NCI-H2196 (cell line): ENCODE measurements around the gene BRS3.
"Not testable (repeated sequence)": the region's sequence is repeated elsewhere in the genome, so short reads cannot be mapped to it uniquely, and the experiment has no call there.

Source experiments
- DNase-seq: peaks from one replicate; lab custom pipeline; 2025; ENCODE audit not compliant: unreplicated experiment; lab: John Stamatoyannopoulos, UW

The BRS3 gene

DNA sequence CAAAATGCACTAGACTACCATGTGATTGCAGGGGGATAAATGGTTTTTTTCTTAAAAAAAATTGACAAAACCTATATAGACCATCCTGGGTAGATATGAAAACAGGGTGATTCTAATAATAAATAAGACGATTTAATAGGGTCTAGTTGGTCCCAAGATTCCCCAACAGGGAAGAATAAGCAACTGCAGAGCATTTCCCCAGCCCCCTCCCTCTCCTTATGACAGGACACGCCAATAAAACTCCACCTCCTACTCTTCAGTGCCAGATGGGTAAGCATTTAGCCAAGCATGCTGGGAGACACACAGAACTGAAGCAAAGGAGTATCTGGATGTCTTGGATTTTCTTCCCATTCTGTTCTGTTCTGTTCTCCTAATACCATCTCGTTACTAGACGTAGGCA, at the start of gene BRS3:
Gene BRS3 (plus strand): TSS at position 301 of the 400 bp plus-strand sequence. CDS start 168 bp downstream, outside the sequence.
- DNase-seq, result no peak

DNA sequence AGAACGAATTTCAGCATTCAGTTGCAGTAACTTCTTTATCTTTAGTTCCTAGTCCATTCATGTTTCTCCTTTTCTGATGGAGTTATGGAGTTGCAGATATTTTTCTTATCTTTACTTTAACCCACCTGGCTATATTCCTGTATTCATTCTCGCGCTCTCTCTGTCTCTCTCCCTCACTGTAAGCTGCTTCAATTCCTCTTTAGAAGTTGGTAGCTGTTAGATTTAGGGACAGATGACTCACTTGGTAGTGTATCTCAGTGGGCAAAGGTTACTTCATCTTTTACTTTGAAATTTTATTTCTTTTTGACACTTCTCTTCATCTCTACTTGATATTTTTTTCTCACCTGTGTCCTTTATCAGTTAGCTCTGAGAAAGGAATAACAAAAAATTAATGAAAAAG, 49.6 kb upstream of the BRS3 start:
- DNase-seq, result no peak

DNA sequence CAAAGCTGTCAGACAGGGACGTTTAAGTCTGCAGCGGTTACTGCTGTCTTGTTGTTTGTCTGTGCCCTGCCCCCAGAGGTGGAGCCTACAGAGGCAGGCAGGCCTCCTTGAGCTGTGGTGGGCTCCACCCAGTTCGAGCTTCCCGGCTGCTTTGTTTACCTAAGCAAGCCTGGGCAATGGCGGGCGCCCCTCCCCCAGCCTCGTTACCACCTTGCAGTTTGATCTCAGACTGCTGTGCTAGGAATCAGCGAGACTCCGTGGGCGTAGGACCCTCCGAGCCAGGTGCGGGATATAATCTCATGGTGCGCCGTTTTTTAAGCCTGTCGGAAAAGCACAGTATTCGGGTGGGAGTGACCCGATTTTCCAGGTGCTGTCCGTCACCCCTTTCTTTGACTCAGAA, 42.1 kb upstream of the BRS3 start:
- not testable (repeated sequence) for DNase-seq

DNA sequence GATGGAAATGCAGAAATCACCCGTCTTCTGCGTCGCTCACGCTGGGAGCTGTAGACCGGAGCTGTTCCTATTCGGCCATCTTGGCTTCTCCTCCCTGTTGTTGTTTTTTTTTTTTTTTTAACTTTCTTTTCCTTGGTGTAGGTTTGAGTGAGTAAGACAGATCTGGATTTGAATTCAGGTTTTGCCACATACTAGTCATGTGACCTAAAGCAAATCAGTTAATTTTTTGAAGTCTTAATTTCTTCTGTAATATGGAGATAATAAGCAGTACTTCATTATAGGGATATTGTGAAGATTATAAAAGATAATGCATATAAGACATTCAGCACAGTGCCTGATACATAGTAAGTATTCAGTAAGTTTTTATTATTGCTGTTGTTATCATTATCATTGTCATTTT, 41.5 kb upstream of the BRS3 start:
- DNase-seq, result no peak

DNA sequence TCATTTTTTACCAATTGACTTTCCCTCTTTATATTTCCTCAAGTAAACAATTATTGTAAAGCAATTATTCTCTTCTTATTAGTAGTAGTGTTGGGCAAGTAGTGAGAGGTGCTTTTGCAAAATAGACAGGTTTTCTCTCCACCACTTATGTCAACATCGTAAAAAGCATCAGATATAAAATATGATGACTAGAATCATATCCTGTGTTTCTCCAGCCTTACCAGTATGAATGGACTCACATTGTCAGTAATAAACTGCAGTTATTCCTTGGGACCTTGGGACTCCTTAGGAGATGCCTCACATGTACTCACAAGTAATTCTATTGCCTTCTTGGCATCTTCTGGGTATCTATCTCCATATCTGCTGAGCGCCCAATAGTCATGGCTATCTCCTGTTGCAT, 40.4 kb upstream of the BRS3 start:
- no peak for DNase-seq

DNA sequence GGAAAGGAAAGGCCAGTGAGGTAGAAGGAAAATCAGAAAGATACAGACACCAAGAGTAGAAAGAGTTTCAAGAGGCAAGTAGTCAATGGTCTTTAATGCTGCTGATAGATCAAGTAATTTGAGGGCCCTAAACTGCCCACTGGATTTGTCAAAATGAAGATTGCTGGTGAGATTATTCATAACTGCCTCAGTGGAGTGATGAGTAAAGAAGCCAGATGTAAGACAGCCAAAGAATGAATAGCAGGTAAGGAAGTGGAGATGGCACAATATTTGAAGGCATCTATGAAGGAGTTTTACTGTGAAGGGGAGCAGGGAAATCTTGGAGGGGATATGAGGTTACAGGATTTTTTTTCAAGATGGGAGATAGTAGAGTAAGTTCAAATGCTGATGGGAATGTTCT, 39.8 kb upstream of the BRS3 start:
- no peak for DNase-seq

DNA sequence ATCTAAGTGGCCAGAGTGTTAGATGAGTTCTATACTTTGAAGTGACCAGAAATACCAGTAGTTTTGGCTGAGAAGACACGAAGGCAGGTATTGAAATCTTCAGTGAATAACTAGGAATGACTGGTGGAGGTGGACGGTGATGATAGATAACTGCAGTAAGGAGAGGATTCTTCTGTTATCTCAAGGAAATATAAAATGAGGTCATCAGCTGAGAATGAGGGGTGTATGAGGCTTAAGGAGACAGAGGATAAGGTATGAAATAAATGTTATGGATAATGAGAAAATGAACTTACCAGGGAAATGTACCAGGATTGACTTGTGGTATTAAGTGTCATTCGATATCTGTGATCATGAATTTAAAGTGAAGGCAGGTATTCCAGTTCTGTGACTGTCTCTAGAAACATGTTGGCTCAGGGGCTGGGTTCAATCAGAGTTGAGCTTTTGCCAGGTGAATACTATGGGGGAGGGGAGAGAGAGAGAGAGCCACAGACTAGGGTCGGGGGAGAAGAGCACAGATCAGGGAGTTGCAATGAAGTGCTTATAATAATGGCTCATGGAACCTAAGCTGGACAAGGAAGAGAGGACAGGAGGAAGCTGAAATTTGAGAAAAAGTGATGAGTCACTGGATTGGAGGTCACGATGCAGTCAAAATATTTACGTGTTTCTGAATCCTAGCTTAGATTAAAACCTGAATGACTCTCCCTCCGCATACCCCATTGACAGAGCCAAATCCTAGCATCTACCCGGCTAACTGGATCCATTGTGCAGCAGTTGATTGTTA, 37.5 kb upstream of the BRS3 start:
- DNase-seq, result no peak

DNA sequence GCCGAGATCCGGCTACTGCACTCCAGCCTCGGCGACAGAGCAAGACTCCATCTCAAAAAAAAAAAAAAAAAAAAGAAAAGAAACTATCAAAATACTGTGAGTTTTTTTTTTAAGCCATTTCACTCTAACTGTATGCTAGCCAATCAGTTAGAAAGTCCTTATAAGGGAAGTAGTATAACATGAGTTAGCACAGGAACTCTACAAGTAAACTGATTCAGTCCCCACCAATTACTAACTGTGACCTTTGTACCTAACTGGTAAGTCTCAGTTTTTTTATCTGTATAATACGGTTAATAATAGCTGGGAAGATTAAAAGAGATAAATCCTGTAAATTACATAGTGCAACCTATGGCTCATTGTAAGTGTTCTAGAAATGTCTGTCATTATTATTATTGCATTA, 35.1 kb upstream of the BRS3 start:
- DNase-seq, result no peak

DNA sequence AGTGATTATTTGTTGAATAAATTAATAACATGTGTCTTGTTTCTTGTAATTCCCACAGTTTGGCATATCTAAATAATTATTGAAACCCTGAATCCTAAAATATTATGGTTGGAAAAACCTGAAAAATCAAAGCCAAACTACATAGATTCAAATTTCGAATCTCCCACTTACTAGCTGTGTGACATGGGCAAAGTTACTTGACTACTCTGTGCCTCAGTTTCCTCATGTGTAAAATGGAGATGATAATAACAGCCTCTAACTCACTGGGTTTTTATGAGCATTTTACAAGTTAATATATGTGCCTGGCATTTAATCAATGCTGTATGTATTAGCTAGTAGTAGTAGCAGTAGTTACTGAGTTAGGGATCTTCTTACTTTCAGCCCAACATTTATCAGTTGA, 34.6 kb upstream of the BRS3 start:
- DNase-seq, result no peak

DNA sequence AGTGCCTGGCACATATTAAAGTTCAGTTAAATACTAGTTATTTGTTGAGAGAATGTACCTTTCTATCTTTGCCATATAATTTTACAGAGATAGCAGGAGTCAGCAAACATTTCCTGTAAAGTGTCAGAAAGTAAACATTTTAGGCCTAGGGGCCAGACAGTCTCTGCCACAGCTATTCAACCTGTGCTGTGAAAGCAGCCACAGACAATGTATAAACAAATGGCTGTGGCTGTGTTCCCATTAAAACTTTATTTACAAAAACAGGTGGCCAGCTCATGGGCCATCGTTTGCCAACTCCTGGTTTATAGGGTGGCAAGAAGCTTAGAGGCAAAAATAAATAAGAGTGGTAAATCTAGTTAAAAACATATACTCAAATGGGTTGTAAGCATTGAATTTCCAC, 34.0 kb upstream of the BRS3 start:
- DNase-seq, result peak; percentile 20

DNA sequence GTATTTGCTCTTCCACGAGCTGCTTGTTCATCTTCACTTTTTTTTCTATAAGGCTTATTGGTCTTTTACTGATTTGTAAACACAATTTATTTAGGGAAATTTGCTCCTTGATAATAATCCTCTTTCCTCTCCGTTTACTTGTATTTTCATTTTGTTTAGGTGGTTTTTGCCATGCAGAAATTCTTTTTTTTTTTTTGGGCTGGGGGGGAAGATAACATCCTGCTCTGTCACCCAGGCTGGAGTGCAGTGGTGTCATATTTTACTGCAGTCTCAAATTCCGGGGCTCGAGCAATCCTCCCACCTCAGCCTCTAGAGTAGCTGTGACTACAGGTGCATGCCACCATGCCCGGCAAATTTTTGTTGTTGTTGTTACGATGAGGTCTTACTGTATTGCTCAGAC, 31.6 kb upstream of the BRS3 start:
- no peak for DNase-seq

DNA sequence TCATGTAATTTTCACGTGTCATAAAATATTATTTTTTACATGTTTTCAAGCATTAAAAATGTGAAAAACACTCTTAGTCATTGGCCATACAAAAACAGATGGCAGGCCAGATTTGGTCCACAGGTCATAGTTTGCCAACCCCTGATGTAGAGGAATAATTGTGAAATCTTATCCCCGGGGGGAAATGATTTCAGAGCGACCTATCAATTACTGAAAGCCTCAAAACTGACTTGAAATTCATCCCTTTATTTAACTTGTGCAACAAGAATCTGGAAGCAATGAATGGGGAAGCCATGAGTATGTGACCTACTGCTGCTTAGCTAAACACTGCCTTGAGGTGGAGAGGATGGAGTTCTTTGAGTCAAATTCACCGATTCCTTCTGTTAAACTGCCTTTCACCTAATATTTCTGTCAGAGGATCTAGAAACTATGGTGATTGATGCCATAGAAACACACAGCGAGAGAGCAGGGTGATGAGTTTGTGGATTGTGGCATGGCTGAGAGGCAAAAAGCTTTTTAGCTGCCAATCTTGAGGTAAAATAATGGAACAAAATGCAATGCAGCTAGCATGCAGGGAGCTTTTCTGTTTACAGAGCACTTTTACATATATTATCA, 30.3 kb upstream of the BRS3 start:
- no peak for DNase-seq

DNA sequence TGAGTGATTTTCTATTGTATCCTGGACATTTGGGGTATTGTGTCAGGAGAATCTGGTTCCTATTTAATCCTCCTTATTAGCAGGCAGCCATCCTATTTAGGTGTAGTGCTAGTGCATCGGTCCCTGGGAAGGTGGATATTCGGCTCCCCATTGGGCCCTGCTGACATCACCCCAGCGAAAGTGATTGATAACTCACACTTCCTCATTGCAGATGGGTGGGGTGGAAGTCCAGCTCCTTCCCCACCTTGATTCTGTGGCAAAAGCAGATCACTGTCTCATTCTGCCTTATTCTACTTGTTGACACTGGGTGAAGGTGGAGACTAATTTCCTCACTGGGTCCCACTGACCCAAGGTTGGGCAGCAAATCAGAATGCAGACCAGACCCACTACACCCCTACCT, 23.2 kb upstream of the BRS3 start:
- no peak for DNase-seq

DNA sequence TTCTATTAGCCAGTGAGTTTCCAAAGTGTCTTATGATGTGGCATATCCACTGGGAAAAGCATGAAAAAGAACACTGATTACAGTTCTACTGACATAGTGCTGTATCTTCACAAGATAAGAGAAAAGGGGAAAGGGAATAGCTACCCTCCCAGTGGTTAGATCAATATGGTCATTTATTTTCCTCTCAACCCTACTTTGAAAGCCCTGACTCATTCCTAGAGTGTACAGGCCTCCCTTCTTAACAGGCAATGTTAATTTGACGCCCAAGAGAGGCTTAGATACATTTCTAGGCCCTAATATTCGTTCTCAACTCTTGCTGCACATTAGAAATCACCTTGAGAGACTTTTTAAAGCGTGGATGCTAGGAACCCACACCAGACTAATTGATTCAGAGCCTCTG, 20.4 kb upstream of the BRS3 start:
- DNase-seq, result no peak

DNA sequence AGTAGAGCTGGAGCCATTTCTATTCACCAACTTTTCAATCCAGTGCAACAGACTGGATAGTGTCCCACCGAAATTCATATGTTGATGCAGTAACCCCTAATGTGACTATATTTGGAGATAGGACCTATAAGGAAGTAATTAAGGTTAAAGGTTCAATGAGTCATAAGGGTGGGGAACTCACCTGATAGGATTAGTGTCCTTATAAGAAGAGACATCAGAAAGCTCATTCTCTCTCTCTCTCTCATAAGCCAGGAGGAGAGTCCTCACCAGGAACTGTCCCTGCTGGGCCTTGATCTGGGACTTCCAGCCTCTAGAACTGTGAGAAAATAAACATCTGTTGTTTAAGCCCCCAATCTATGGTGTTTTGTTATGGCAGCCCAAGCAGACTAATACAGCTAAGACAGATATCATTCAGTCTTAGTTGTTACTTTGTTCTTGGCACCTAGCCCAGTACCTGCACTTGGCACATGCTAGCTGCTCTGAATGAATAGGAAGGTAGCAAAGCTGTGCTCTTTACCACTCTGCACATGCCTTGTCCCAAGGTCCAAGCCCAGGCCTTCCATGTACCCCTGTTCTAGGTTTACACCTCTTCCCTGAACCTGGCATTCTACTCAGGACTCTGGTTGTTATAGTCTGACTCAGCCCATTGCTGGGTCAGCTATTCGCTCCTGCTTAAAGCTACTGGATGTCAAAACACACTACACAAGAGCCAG, 19.2 kb upstream of the BRS3 start:
- DNase-seq, result no peak

DNA sequence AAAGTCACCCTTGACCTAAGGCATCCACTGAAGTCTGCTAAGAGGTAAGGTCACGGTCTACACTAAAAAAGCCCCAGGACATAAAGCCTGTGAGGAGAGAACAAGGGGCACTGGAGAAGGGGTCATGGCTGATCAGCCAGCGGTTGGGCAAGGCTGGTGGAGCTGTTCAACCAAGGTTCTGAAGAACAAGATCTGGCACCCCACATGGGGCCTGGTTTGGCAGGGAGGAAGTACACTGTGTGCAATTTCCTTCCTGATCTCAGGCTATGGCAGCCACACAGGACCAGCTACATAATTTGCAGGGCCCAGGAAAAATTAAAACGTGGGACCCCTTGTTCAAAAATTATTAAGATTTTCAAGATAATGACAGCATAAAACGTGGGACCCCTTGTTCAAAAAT, 14.1 kb upstream of the BRS3 start:
- DNase-seq, result no peak

DNA sequence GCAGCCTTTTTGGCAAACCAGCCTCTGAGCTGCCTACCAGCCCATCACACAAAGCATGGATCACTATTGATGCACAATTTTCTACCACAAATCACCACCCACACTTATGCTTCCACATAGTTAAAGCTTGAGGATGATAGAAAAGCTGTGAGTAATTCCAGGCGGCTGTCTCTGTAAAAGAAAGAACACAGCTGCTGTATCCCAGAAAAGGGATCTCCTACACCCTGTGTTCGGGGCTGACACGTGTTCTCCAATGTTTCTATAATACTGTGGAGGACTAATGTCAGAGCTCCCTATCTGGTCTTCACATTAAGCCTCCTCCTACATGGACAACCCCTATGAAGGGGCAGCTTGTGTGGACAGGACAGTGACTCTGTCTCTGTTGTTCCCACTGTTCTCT, 12.5 kb upstream of the BRS3 start:
- no peak for DNase-seq

DNA sequence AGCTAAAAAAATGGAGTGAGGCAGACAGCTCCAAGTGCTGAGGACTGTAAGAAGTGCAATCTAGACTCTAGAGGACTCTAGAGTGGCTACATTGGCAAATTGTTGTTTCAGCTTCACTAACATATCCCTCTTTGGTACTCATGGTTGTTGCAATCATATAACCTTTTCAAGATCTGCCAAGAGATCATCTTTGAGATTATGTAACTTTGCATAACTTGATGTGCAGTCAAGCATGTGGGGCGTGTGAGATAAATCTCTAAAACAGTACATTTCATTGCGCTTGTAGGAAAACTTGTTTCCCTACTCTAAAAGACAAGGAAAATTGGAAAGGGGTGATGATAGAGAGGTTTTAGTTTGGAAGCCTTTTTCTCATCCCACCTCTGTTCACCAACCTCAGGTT, 11.2 kb upstream of the BRS3 start:
- DNase-seq, result no peak

DNA sequence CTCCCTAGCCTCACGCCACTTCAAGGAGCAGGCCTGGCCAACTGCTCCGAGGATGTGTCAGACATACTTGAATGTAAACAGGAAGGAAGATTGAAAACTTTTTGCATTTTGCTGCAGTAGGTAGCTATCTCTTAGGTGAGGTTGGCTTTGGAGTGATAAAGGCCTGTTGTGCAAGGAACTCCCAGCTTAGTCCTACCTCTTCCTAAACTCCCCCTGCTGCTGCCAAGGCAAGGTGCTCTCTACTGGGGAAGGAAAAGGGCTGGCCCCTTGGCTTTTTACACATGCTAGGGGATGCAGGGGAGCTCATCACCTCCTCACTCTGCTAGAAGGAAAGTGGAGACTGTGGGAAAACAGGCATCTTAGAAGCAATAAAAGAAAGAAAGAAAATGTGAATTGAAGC, 10.7 kb upstream of the BRS3 start:
- no peak for DNase-seq

DNA sequence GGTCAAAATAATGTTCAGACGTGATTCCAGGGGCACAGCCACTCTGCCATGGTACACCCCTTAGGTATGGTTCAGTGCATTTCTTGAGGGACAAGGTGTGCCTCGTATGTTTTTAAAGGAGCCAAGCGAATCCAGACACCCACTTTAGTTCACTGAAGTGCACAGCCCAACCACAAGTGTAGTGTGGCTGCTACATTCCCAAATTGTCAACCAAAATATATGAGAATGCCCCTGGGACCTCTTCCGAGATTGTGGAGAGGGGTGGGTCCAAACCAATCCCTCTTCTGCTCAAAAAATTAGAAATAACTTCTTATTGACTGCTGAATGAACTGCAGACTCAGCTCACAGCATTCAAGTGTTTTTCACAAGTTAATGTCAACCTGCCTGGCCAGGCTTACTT, 7.4 kb upstream of the BRS3 start:
- no peak for DNase-seq

DNA sequence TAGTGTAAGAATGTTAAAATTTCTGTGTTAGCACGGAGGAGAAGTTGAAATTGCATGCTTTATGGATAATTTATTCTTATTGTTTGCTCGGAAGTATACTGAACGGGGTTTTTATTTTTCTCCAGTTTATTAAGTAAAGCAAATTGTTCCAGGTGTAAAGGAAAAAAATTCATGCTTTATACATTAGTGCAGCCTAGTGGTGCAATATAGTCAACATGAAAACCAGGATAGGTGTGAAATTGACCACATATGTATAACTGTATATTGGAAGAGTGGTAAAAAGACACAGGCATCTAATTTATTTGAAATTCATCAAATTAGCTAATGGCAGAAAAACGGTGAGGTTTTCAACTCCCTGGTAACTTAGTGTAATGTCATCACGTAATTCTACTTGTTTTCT, 959 bp downstream of the BRS3 start:
- no peak for DNase-seq

DNA sequence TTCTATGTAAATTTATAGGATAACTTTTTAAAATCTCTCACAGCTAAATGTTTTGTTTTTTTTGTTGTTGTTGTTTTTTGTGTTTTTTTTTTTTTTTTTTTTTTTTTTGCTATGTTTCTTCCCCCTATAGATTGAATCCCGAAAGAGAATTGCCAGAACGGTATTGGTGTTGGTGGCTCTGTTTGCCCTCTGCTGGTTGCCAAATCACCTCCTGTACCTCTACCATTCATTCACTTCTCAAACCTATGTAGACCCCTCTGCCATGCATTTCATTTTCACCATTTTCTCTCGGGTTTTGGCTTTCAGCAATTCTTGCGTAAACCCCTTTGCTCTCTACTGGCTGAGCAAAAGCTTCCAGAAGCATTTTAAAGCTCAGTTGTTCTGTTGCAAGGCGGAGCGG, 4.1 kb downstream of the BRS3 start:
- no peak for DNase-seq
